Cerebellar nuclear complex (tissue), 1 donor: Measurements from ENCODE around the gene ZNF582.

Experiments
- DNase-seq, 2 experiments: peaks; one replicate each; lab custom pipeline; 2025; lab: John Stamatoyannopoulos, UW

ZNF582 gene

DNA sequence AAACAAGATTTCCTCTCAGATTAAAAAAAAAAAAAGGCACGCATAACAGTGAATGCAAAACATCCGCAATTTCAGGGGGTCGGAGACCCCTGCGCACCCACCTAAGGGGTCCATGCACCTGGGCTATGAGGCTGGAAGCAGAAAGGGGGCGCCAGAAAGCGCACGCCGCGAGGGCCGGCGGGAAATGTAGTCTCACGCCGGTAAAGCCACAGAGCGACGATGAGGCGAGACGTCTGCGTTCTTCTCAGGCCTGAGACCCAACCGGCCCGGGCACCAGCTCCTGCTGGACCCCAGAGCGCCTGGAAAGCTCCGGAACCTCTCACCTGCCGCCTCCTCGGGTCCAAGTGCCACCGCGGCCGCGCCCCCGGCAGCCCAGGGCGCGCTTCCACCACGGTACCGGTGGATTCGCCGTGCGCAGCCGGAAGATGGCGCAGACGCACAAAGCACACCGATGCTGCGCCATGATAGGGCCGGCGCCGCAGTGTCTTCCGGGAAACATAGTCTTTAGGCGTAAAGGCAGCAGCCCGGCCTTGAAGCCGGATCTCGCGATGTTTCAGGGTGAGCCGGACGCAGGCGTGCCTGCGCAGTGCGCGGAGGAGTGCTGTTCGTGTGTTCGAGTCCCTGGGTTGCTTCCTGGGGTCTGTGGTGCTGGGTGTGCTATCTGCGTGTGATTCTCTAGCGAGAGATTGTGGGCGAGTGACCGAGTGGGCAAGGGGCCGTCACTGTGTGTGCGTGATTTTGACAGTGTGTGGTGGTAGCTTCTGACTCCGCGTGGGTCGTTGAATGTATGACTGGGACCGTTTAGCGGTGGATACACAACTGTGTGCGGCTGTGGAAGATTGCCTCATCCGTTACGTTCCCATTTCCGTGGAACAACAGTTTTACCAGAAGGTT lies at the start of gene ZNF582:
TSS of gene ZNF582 (minus strand) at position 416 of the 894 bp plus-strand sequence. CDS start 1,782 bp downstream, outside the sequence.
- peak; percentile 54 to 83 for DNase-seq

DNA sequence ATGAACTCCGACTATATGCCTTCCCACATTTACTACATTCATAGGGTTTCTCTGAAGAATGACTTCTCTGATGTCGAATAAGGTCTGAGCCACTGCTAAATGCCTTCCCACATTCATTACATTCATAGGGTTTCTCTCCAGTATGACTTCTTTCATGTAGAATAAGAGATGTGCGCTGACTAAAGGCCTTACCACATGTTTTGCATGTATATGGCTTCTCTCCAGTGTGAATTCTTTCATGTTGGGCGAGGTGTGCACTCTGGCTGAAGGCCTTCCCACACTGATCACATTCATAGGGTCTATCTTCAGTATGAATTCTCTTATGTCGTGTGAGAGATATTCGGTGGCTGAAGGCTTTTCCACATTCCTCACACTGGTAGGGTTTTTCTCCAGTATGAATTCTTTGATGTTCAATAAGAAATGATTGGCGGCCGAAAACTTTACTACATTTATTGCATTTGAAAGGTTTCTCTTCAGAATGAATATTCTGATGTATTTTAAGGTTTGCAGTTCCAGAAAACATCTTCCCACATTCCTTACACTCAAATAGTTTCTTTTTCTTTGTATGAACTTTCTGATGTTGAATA lies 48.0 kb upstream of the ZNF582 start:
- no peak for DNase-seq

DNA sequence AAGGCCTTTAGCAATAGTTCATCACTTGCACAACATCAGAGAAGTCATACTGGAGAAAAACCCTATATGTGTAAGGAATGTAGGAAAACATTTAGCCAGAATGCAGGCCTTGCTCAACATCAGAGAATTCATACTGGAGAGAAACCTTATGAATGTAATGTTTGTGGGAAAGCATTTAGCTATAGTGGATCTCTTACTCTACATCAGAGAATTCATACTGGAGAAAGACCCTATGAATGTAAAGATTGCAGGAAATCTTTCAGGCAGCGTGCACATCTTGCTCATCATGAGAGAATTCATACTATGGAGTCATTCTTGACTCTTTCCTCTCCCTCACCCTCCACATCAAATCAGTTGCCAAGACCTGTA lies 30.6 kb upstream of the ZNF582 start:
- no peak for DNase-seq

DNA sequence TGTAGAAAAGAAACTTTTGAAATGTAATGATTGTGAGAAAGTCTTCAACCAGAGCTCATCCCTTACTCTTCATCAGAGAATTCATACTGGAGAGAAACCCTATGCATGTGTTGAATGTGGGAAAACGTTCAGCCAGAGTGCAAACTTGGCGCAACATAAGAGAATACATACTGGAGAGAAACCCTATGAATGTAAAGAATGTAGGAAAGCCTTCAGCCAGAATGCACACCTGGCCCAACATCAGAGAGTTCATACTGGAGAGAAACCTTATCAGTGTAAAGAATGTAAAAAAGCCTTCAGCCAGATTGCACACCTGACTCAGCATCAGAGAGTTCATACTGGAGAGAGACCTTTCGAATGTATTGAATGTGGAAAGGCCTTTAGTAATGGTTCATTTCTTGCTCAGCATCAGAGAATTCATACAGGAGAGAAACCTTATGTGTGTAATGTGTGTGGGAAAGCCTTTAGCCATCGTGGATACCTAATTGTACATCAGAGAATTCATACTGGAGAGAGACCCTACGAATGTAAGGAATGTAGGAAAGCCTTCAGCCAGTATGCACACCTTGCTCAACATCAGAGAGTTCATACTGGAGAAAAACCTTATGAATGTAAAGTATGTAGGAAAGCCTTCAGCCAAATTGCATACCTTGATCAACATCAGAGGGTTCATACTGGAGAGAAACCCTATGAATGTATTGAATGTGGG lies 30.1 kb upstream of the ZNF582 start:
- no peak for DNase-seq

DNA sequence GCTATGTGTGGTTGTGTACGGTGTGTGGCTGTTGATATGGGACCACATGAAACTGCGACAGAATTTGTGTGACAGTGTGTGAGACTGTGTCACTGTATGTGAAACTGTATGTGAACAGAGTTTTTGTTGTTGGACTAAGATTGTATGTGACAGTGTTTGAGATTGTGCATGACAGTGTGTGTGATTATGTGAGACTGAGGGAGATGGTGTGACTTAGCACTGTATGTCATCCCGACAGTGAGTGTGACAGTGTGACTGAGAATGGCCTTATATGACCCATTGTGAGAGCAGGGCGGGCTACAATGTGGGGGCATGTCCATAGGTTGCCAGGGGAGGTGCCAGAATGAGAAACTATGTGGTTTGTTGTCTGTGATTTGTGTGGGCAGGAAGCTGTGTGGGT lies 11.7 kb upstream of the ZNF582 start:
- no peak for DNase-seq

DNA sequence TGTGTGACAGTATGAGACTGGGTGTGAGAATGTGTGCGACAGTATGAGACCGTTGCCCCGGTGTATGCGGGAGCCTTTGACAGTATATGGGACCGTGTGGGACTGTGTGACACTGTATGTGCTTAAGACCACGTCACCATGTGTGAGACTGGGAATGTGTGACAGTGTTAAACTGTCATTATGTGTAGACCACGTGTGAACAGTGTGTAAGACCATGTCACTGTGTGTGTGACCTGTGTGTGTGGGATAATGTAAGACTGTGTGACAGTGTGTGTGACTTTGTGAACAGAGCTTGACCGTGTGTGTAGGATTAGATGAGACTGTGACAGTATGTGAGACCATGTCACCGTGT lies 11.3 kb upstream of the ZNF582 start:
- DNase-seq, result no peak

DNA sequence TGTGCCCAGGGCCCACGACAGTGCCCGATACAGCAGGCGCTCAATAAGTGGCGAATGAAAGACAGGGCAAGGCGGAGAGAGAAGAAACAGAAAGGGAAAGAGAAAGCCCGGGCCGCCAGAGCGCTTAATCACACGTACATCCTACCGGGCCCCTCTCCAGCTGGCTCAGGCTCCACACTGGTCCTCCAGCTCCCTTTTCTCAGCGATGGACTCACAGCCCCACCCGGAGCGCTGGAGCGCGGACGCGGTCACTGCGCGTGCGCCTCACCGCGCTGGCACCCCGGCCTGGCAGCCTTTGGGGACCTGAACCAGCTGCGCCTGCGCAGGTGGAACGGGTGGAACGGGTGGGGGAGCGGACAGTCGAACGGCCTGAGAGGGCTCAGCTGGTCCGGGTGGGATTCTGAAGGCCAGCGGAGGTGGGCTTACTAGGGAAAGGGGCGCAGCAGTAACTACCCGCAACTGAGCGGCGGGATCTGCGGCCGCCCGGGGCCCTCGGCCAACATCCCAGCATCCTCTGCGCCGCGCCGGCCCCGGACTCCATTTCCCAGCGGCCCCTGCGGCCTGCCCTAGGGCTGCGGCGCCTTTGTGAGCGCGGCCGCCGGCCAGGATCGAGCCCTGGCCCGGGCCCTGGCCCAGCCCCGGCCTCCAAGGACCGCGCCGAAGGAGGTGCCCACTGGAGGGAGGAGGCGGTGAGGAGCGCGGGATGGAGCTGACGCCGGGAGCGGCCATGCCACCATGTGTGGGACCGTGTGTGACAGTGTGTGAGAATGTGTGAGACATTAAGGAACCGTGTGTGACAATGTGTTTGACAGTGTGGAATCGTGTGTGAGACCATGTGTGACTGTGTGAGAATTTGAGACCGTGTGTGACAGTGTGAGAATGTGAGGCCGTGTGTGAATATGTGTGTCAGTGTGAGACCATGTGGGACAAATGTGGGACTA lies 10.7 kb upstream of the ZNF582 start, which contains the start of gene ZNF583:
TSS of gene ZNF583 (plus strand) at position 569 of the 941 bp plus-strand sequence. CDS start 2,783 bp downstream, outside the sequence.
- DNase-seq, result peak; percentile 78 to 90

DNA sequence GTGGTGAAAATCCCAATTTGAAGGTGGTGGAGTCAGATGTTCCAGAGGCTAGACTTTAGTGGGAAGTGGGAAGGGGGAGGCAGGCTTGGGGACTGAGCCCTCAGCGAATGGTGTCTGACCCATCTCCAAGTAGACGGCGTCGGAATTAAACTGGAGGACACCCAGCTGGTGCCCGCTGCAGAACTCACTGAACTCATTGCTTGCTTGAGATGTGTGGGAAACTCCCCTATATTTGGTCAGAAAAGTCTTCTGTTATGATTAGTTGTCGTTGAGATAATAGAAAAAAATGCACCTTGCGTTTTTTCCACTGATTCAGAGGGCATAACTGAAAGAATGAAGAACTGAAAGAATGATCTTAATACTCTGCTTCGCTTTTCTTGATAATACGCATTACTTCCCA lies 9.9 kb upstream of the ZNF582 start:
- DNase-seq, result no peak

DNA sequence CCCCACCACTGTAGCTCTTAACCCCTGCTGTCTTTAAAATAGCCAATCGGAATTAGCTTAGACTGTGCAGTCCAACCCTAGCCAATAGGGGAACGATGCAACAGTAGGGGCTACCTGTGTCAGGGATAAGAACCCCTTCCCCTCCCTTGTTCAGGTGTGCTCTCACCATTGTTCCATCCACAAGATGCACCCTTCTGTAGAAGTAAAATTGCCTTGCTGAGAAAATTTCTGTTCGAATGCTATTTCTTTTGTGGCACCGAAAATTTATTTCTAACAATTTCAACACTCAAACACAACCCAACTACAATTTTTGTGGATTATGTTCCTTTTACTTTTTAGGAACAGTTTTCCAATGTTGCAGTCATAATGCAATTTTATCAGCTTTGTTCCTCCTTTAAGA lies 7.2 kb upstream of the ZNF582 start:
- no peak for DNase-seq

DNA sequence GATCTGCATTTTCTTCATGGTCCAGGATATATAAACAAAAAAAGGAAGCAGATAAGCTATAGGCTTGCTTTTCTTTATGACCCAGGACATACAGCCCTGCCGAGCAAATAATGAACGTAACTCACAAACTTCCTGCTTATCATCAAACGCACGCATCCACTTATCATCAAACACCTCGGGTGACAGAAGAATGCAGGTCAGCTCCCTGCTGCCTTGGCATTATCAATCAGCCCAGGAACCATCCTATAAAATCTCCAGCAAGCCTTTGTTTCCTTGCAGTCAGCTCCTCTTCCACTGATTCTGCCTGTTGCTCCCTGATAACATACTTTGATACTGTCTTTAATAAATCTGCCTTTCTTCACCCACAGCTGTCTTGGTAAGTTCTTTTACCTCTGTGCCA lies 5.5 kb upstream of the ZNF582 start:
- DNase-seq, result no peak

DNA sequence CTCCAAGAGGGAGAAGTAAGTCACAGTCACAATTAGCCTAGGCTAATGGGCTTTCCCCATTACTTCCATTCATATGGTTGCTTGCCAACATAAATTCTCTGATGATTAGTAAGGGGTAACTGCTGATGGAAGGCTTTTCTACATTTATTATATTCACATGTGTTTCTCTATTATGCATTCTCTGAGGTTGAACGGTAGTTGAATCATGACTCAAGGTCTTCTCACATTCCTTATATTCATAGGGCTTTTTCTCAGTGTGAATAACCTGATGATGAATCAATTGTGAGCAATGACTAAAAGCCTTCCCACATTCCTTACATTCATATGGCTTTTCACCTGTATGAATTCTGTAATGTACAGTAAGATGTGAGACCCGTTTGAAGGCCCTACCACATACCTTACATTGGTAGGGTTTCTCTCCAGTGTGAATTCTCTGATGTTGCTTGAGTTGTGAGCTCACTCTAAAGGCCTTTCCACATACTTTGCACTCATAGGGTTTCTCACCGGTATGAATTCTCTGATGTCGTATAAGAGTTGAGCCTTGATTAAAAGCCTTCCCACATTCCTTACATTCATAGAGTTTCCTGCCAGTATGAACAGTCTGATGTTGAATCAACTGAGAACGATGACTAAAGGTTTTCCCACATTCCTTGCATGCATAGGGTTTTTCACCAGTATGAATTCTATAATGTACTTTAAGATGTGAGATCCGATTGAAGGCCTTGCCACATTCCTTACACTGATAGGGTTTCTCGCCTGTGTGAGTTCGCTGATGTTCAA lies 9.3 kb downstream of the ZNF582 start:
- no peak for DNase-seq

DNA sequence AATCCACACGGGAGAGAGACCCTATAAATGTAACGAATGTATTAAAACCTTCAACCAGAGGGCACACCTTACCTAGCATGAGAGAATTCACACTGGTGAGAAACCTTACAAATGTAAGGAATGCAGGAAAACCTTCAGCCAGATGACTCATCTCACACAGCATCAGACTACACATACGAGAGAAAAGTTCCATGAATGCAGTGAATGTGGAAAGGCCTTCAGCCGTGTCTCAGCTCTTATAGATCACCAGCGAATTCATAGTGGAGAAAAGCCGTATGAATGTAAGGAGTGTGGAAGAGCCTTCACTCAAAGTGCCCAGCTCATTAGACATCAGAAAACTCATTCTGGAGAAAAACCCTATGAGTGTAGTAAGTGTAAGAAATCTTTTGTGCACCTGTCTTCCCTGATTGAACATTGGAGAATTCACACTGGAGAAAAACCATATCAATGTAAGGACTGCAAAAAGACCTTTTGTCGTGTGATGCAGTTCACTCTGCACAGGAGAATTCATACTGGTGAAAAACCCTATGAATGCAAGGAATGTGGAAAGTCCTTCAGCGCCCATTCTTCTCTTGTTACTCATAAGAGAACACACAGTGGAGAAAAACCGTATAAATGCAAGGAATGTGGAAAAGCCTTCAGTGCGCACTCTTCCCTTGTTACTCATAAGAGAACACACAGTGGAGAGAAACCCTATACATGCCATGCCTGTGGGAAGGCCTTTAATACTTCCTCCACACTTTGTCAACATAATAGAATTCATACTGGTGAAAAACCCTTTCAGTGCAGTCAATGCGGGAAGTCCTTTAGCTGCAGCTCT lies 16.0 kb downstream of the ZNF582 start:
- no peak for DNase-seq

DNA sequence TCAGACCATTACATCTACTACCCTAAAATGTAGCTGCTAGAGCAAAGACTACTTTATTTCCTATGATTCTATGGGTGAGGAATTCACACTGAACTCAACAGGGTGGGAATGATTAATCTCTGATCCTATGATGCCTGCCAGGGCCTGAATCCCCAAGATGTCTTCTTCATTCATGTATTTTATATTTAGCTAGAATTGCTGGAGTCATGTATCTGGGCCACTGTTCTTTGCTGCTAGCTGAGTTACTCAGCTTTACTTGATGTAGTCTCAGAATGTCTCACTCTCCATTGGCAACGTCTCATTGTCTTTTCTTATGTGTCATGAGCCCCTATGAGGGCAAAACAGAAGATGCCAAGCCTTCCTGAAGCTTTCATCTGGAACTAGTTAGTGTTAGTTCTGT lies 21.1 kb downstream of the ZNF582 start:
- DNase-seq, result no peak

DNA sequence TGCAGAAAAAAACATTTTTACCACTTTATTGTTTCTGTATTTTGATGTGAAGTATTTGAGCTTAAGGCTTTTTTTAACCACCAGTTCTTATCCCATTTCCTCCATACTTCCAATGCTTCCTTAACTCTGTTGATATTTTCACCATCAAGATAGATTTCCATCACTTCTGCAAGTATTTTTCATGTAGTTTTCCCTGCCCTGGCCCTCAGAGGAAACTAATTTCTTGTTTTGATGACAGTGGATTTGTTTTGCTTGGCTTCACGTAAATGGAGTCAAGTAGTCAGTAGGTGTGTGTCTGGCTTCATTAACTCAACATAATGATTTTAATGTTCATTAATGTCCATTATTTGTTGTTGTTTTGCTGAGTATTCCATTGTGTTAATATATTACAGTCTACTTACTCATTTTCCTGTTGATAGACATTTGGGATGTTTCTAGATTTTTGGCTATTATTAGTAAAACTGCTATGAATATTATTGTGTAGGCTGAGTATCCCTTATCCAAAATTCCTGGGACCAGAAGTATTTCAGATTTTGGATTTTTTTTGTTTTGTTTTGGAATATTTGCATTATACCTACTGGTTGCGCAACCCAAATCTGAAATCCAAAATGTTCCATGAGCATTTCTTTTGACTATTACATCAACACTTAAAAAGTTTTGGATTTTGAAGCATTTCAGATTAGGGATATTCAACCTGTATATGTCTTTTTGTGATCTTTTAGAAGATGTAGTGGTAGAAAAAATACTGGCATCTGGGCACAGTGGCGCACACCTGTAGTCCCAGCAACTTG lies 23.3 kb downstream of the ZNF582 start:
- DNase-seq, result no peak

DNA sequence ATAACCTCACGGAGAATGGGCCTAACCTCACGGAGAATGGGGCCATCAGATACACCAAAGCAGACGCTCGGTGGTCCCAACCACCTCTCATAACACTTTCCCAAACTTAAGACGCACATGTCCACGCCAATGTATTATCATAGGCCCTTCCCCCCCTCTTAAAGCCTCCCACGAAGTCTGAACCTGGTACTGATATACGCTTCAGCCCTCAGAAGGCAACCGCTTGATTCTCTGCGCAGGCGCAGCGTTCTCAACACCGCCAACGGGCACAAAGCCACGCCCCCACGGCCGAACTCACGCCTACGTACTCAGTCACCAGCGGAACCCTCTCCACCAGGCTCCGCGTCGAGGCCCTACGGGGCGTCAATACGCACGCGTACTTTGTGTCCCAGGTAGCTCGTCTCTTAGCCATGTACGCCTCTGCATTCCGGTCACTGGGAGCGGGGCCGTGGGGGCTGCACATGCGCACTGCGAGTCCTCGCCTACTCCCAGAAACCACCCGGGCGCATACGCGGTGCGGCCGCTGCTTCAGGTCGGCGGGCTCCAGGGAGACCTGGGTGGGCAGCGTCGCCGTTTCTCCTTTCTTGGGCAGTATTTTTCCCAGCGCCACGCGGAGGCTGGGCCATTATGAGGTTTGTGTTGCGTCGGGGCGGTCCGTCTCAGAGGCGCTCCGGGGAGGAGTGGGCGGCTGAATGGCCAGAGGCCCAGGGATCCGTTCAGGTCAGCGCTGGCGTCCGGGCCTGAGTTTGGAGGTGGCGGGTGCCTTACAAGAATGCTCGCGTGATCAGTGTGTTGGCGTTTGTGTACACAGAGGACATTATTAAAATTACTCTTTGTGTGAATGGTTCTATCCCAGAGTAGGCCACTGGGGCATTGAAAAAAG lies 25.3 kb downstream of the ZNF582 start:
- DNase-seq, result peak; percentile 40 to 63

DNA sequence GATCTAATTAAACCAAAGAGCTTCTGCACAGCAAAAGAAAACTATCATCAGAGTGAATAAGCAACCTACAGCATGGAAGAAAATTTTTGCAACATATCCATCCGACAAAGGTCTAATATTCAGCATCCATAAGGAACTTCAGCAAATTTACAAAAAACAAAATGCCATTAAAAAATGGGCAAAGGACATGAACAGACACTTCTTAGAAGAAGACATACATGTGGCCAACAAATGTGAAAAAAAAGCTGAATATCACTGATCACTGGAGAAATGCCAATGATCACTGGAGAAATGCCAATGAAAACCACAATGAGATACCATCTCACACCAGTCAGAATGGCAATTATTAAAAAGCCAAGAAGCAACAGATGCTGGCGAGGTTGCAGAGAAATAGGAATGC lies 32.5 kb downstream of the ZNF582 start:
- no peak for DNase-seq

DNA sequence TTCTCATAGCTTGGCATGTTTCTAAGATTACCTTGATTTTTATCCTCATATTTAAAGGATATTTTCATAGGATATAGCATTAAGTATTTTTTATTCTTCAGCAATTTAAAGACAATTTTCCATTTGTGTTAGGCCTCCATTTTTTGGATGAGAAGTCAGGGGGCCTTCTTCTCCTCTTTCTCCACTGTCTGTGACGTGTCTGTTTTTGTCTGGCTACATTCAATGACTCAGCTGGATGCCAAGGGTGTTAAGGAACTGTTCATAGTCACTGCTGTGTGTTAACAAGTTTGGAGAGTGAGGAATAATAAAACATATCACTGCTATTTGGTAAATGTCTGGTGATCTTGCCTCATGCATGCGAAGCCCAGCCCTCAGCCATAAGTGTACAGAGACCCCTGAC lies 36.4 kb downstream of the ZNF582 start:
- DNase-seq, result no peak

DNA sequence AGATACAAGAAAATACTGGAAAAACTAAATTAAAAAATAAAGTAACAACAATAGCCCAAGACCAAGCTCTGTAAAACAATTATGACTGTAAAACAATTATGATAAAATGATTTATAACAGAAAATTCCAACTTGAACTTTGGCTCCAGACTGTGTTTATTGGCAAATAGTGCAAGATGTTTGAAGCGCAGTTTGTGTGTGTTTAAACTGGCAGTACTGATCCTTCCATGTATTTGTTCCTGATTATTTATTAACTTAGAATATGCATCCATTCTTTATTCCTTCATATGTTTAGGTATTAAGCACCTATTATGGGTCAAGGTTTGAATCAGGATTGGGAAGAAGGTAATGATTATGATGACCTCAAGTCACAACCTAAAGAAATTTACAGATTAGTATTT lies 37.8 kb downstream of the ZNF582 start:
- no peak for DNase-seq
